H9 (cell line): ENCODE data around the gene HOXA2. TPM values are rescaled to one million over a fixed set of nuclear protein-coding genes. Genes with fewer than 3 reads are reported as not detected.

Experiments
- DNase-seq: peaks from one replicate; pipeline ENCODE4 v3.0.0-alpha.2; 2017
- H2AFZ ChIP-seq: one replicate; pipeline ENCODE4 v1.6.1; 2013; ENCODE audit warnings: mild to moderate bottlenecking, low read length, control low read depth, moderate library complexity
- H2AK5ac ChIP-seq: 2 replicates; pipeline ENCODE4 v1.6.1; 2013; ENCODE audit warnings: low read length, control low read depth, mixed read lengths; ENCODE audit not compliant: insufficient read length
- H2BK120ac ChIP-seq: one replicate; pipeline ENCODE4 v1.6.1; 2013; ENCODE audit warnings: low read depth, mild to moderate bottlenecking, low read length, control low read depth, inconsistent platforms; ENCODE audit not compliant: poor library complexity, severe bottlenecking
- H2BK12ac ChIP-seq: 2 replicates; pipeline ENCODE4 v1.6.1; 2013; ENCODE audit warnings: low read length, control low read depth, mixed read lengths, low read depth; ENCODE audit not compliant: insufficient read length
- H2BK15ac ChIP-seq: 2 replicates; pipeline ENCODE4 v1.6.1; 2013; ENCODE audit warnings: low read depth, low read length, control low read depth
- H2BK20ac ChIP-seq: one replicate; pipeline ENCODE4 v1.6.1; 2013; ENCODE audit warnings: low read depth, mild to moderate bottlenecking, low read length, control low read depth, inconsistent platforms; ENCODE audit not compliant: poor library complexity, severe bottlenecking
- H2BK5ac ChIP-seq: 2 replicates; pipeline ENCODE4 v1.6.1; 2013; ENCODE audit warnings: low read length, control low read depth, mixed read lengths; ENCODE audit not compliant: insufficient read length
- H3K14ac ChIP-seq: 2 replicates; pipeline ENCODE4 v1.6.1; 2013; ENCODE audit warnings: low read length, control low read depth; ENCODE audit not compliant: insufficient read depth
- H3K18ac ChIP-seq: 2 replicates; pipeline ENCODE4 v1.6.1; 2013; ENCODE audit warnings: low read depth, mild to moderate bottlenecking, mixed read lengths, low read length, control low read depth; ENCODE audit not compliant: insufficient read length
- H3K23ac ChIP-seq: 2 replicates; pipeline ENCODE4 v1.6.1; 2013; ENCODE audit warnings: low read length, control low read depth, mixed read lengths, low read depth; ENCODE audit not compliant: insufficient read length
- H3K23me2 ChIP-seq: 2 replicates; pipeline ENCODE4 v1.6.1; 2013; ENCODE audit warnings: low read depth, mild to moderate bottlenecking, mixed read lengths, low read length, control low read depth; ENCODE audit not compliant: insufficient read length, poor library complexity, severe bottlenecking
- H3K27ac ChIP-seq: 2 replicates; pipeline ENCODE4 v1.5.1; 2013; ENCODE audit warnings: low read length, control low read depth, mixed read lengths, low read depth; ENCODE audit not compliant: insufficient read length
- H3K27me3 ChIP-seq: 2 replicates; pipeline ENCODE4 v1.6.1; 2013; ENCODE audit warnings: low read length, control low read depth, inconsistent platforms; ENCODE audit not compliant: insufficient read depth
- H3K4ac ChIP-seq: 2 replicates; pipeline ENCODE4 v1.6.1; 2013; ENCODE audit warnings: low read depth, mild to moderate bottlenecking, control low read depth, inconsistent platforms, low read length, moderate library complexity
- H3K4me1 ChIP-seq: 2 replicates; pipeline ENCODE4 v1.6.1; 2013; ENCODE audit warnings: low read length, control low read depth, inconsistent platforms; ENCODE audit not compliant: insufficient read depth
- H3K4me2 ChIP-seq: 2 replicates; pipeline ENCODE4 v1.6.1; 2013; ENCODE audit warnings: low read length, control low read depth, mixed read lengths; ENCODE audit not compliant: insufficient read length, insufficient read depth
- H3K56ac ChIP-seq: 2 replicates; pipeline ENCODE4 v1.6.1; 2013; ENCODE audit warnings: low read depth, mild to moderate bottlenecking, mixed read lengths, low read length, control low read depth; ENCODE audit not compliant: insufficient read length
- H3K79me1 ChIP-seq: 2 replicates; pipeline ENCODE4 v1.6.1; 2013; ENCODE audit warnings: low read depth, mild to moderate bottlenecking, moderate library complexity, low read length, control low read depth, inconsistent platforms; ENCODE audit not compliant: insufficient read depth, poor library complexity, severe bottlenecking
- H3K79me2 ChIP-seq: 2 replicates; pipeline ENCODE4 v1.6.1; 2013; ENCODE audit warnings: low read length, control low read depth, inconsistent platforms; ENCODE audit not compliant: insufficient read depth
- H3K9ac ChIP-seq: 2 replicates; pipeline ENCODE4 v1.6.1; 2013; ENCODE audit warnings: low read length, control low read depth, mixed read lengths; ENCODE audit not compliant: insufficient read length; ENCODE audit errors: extremely low read depth
- H3K9me3 ChIP-seq: one replicate; pipeline ENCODE4 v1.6.1; 2013; ENCODE audit warnings: low read depth, low read length, inconsistent platforms; ENCODE audit not compliant: control insufficient read depth
- H3T11ph ChIP-seq: one replicate; pipeline ENCODE4 v1.6.1; 2013; ENCODE audit warnings: mild to moderate bottlenecking, low read length, control low read depth, inconsistent platforms
- H4K20me1 ChIP-seq: one replicate; pipeline ENCODE4 v1.6.1; 2013; ENCODE audit not compliant: control insufficient read depth, insufficient read length, insufficient read depth
- H4K5ac ChIP-seq: 2 replicates; pipeline ENCODE4 v1.6.1; 2013; ENCODE audit warnings: low read depth, mild to moderate bottlenecking, mixed read lengths, low read length, control low read depth; ENCODE audit not compliant: insufficient read length
- H4K8ac ChIP-seq: replicated peaks from 2 replicates; pipeline ENCODE4 v1.6.1; 2013; ENCODE audit warnings: low read length, control low read depth, mixed read lengths, low read depth; ENCODE audit not compliant: insufficient read length
- H4K91ac ChIP-seq: 2 replicates; pipeline ENCODE4 v1.6.1; 2013; ENCODE audit warnings: low read depth, mild to moderate bottlenecking, moderate library complexity, mixed read lengths, low read length, control low read depth; ENCODE audit not compliant: insufficient read length
- H3K27ac Mint-ChIP-seq, 3 experiments: 2 replicates in 2 of 3; 3 replicates in 1 of 3; pipeline ENCODE4 v1.8.0; 2020 to 2021; ENCODE audit warnings: mixed read lengths in 3 of 3, mild to moderate bottlenecking in 1 of 3, moderate library complexity in 1 of 3
- H3K27me3 Mint-ChIP-seq: 2 replicates; pipeline ENCODE4 v1.8.0; 2021; ENCODE audit warnings: low read depth, mild to moderate bottlenecking, moderate library complexity, mixed read lengths
- H3K36me3 Mint-ChIP-seq, 3 experiments: 2 replicates in 2 of 3; 3 replicates in 1 of 3; pipeline ENCODE4 v1.8.0; 2020 to 2021; ENCODE audit warnings: low read depth in 3 of 3, mixed read lengths in 3 of 3; ENCODE audit not compliant: insufficient read depth in 1 of 3
- H3K4me1 Mint-ChIP-seq, 2 experiments: 2 replicates each; pipeline ENCODE4 v1.8.0; 2020; ENCODE audit warnings: mixed read lengths in 2 of 2
- H3K4me3 Mint-ChIP-seq, 2 experiments: 2 replicates in 1 of 2; 3 replicates in 1 of 2; pipeline ENCODE4 v1.8.0; 2020 to 2021; ENCODE audit warnings: mild to moderate bottlenecking in 2 of 2, mixed read lengths in 2 of 2, moderate library complexity in 1 of 2
- H3K9me3 Mint-ChIP-seq, 2 experiments: 2 replicates in 1 of 2; 3 replicates in 1 of 2; pipeline ENCODE4 v1.8.0; 2020; ENCODE audit warnings: mild to moderate bottlenecking in 2 of 2, mixed read lengths in 2 of 2, moderate library complexity in 1 of 2
- WGBS: extraction: QIAGEN DNeasy Blood & Tissue Kit; methylation state at CpG from one replicate; pipeline ENCODE4 v1.1.7; 2013; ENCODE audit warnings: missing lambda C conversion rate, low lambda C conversion rate, mixed read lengths; ENCODE audit not compliant: insufficient read length; ENCODE audit errors: extremely low coverage; 5-methylcytosine and 5-hydroxymethylcytosine counted together
- total RNA-seq: library from RNA; stranded (reverse); gene quantifications from 2 replicates; pipeline ENCODE4 v1.2.1, GENCODE V29; 2021
- TF ChIP-seq, protein P1 (sequence below): fragments of 200-600 bp; sonication (generic); conservative IDR thresholded peaks from 3 replicates; pipeline ENCODE4 v1.8.0; 2021; ENCODE audit warnings: antibody characterized with exemption, mild to moderate bottlenecking

HOXA2 gene
- total RNA-seq, 1 experiment from 2014 or later, result not detected

- Histone ChIP-seq H3K4ac (no peak overlapping the region), H3K23ac (no peak overlapping the region), H3K14ac (no peak overlapping the region), H3K18ac (no peak overlapping the region), H3K79me2 (no peaks in the 10 kb centered on the region), H3K9me3 (no peaks in the 10 kb centered on the region), H2BK12ac (no peak overlapping the region), H3K9ac (no peak overlapping the region), H3K79me1 (no peaks in the 10 kb centered on the region), H4K20me1 (no peaks in the 10 kb centered on the region), H2BK15ac (no peak overlapping the region), H4K91ac (no peak overlapping the region), H3K27ac (no peak overlapping the region), H3K4me1 (no peaks in the 10 kb centered on the region), H4K8ac (no peak overlapping the region), H4K5ac (no peak overlapping the region), H2BK20ac (no peak overlapping the region), H3K23me2 (no peaks in the 10 kb centered on the region), H3T11ph (no peak overlapping the region), H2AK5ac (no peak overlapping the region), H2AFZ (no peak overlapping the region), H2BK120ac (no peak overlapping the region), H2BK5ac (no peak overlapping the region), H3K4me2 (no peak overlapping the region), H3K27me3 (no peaks in the 10 kb centered on the region), H3K56ac (no peak overlapping the region)
- TF ChIP-seq, protein P1, sequence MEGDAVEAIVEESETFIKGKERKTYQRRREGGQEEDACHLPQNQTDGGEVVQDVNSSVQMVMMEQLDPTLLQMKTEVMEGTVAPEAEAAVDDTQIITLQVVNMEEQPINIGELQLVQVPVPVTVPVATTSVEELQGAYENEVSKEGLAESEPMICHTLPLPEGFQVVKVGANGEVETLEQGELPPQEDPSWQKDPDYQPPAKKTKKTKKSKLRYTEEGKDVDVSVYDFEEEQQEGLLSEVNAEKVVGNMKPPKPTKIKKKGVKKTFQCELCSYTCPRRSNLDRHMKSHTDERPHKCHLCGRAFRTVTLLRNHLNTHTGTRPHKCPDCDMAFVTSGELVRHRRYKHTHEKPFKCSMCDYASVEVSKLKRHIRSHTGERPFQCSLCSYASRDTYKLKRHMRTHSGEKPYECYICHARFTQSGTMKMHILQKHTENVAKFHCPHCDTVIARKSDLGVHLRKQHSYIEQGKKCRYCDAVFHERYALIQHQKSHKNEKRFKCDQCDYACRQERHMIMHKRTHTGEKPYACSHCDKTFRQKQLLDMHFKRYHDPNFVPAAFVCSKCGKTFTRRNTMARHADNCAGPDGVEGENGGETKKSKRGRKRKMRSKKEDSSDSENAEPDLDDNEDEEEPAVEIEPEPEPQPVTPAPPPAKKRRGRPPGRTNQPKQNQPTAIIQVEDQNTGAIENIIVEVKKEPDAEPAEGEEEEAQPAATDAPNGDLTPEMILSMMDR, result no peak
- Mint-ChIP-seq H3K4me1 (no peaks in the 10 kb centered on the region), H3K27ac (no peak overlapping the region), H3K4me3 (no peak overlapping the region), H3K27me3 (peaks cover 23% of the 10 kb centered on the region), H3K36me3 (no peaks in the 10 kb centered on the region), H3K9me3 (no peaks in the 10 kb centered on the region)
- DNase-seq, result no peak
- no CpG with 5 or more reads among the region's 1 CpG for WGBS
Observed at GRCh38 chr7:27068259-27068658, 34.2 kb downstream of the HOXA2 start.
